Immature natural killer cell (primary cell): ENCODE results near the gene SHISA9. TPM values are rescaled to one million over a fixed set of nuclear protein-coding genes. Genes with fewer than 3 reads are reported as not detected.

Source experiments
- DNase-seq, 3 donors: peaks; one replicate each; pipeline ENCODE4 v3.0.0; 2022; ENCODE audit warnings: mixed read lengths in 1 of 3
- H3K27ac Mint-ChIP-seq, 6 donors: one replicate each; pipeline ENCODE4 v1.8.0; 2020; ENCODE audit warnings: mixed read lengths in 6 of 6, mild to moderate bottlenecking in 5 of 6, inconsistent platforms in 4 of 6, moderate library complexity in 3 of 6
- H3K27me3 Mint-ChIP-seq, 3 donors: one replicate each; pipeline ENCODE4 v1.8.0; 2020 to 2021; ENCODE audit warnings: low read depth in 3 of 3, mild to moderate bottlenecking in 3 of 3, mixed read lengths in 3 of 3, moderate library complexity in 3 of 3, inconsistent platforms in 1 of 3
- H3K36me3 Mint-ChIP-seq, 3 donors: one replicate each; pipeline ENCODE4 v1.8.0; 2020; ENCODE audit warnings: mixed read lengths in 3 of 3, inconsistent platforms in 2 of 3, mild to moderate bottlenecking in 2 of 3
- H3K4me1 Mint-ChIP-seq, 2 donors: one replicate each; pipeline ENCODE4 v1.8.0; 2020; ENCODE audit warnings: inconsistent platforms in 2 of 2, mild to moderate bottlenecking in 2 of 2, mixed read lengths in 2 of 2, moderate library complexity in 1 of 2
- H3K4me3 Mint-ChIP-seq, 5 donors: one replicate each; pipeline ENCODE4 v1.8.0; 2020; ENCODE audit warnings: mild to moderate bottlenecking in 5 of 5, mixed read lengths in 5 of 5, inconsistent platforms in 3 of 5, moderate library complexity in 3 of 5
- H3K9me3 Mint-ChIP-seq, 6 donors: one replicate each; pipeline ENCODE4 v1.8.0; 2020; ENCODE audit warnings: mild to moderate bottlenecking in 6 of 6, mixed read lengths in 6 of 6, inconsistent platforms in 4 of 6, moderate library complexity in 3 of 6
- polyA plus RNA-seq, 3 donors: library from polyadenylated mRNA; unstranded; fragments of 300-500 nt; fragmentation: Illumina TruSeq; gene quantifications; one replicate each; pipeline ENCODE4 v1.2.3, GENCODE V29; 2021

SHISA9 gene
- polyA plus RNA-seq, 3 donors from 2014 or later = not detected

DNA sequence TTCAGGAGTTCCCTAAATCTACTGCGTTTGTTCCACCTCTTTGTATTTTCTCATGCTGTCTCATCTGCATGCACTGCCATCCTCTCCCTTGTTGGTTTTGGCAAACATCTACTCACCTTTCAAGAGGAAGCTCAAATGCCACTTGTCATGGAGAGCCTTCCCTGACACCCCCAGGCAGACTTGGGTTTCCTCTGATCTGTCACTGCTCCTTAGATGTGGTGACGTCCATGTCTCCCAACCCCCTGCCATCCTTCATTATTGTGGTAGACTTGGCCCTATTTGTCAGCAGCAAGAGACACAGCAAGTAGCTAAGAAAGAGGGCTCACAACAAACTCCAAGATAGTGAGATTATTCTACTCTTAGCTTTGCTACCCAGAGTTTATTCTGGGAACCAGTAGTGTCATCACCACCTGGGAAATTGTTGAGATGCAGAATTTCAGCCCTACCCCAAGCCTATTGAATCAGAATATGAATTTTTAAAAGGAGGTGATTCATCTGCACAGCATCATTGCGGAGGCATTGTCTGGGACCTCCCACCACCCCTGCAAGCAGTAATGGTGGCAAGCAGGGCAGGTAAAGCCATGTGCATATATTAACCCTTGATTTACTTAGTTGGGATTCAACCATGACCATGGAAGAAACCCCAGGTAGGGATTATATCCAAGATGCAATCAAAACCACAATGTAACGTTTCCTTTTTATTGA, 248.9 kb downstream of the SHISA9 start:
- H3K27ac Mint-ChIP-seq = no peak overlapping the region
- H3K4me1 Mint-ChIP-seq = no peaks in the 10 kb centered on the region
- DNase-seq = no peak
- peaks cover 0 to 11% (median 2%) of the 10 kb centered on the region in 6 donors for H3K9me3 Mint-ChIP-seq
- no peak overlapping the region for H3K4me3 Mint-ChIP-seq
- peaks cover 0 to 5% (median 5%) of the 10 kb centered on the region in 3 donors for H3K27me3 Mint-ChIP-seq
- H3K36me3 Mint-ChIP-seq = no peaks in the 10 kb centered on the region

- no peaks in the 10 kb centered on the region for H3K4me1 Mint-ChIP-seq
- no peak overlapping the region for H3K4me3 Mint-ChIP-seq
- no peaks in the 10 kb centered on the region for H3K36me3 Mint-ChIP-seq
Measured at GRCh38 chr16:13153696-13154095, 252.3 kb downstream of the SHISA9 start.

GRCh38 chr16:13154799-13155198, 253.4 kb downstream of the SHISA9 start:
- no peak overlapping the region for H3K4me3 Mint-ChIP-seq
- H3K36me3 Mint-ChIP-seq = no peaks in the 10 kb centered on the region
- H3K27ac Mint-ChIP-seq = no peak overlapping the region
- H3K27me3 Mint-ChIP-seq = peaks cover 0 to 5% (median 2%) of the 10 kb centered on the region in 3 donors
- no peak for DNase-seq
- peaks cover 0 to 12% (median 0%) of the 10 kb centered on the region in 6 donors for H3K9me3 Mint-ChIP-seq
- no peaks in the 10 kb centered on the region for H3K4me1 Mint-ChIP-seq

More at GRCh38 chr16:13153696-13154095, 252.3 kb downstream of the SHISA9 start:
- peaks cover 0 to 12% (median 0%) of the 10 kb centered on the region in 6 donors for H3K9me3 Mint-ChIP-seq
- no peak overlapping the region for H3K27ac Mint-ChIP-seq
- no peak for DNase-seq
- peaks cover 0 to 5% (median 2%) of the 10 kb centered on the region in 3 donors for H3K27me3 Mint-ChIP-seq

GRCh38 chr16:13155377-13155776, 254.0 kb downstream of the SHISA9 start:
- H3K4me1 Mint-ChIP-seq = no peaks in the 10 kb centered on the region
- peaks cover 0 to 12% (median 1%) of the 10 kb centered on the region in 6 donors for H3K9me3 Mint-ChIP-seq
- H3K27me3 Mint-ChIP-seq = peaks cover 0 to 5% (median 0%) of the 10 kb centered on the region in 3 donors
- no peaks in the 10 kb centered on the region for H3K36me3 Mint-ChIP-seq
- no peak overlapping the region for H3K27ac Mint-ChIP-seq
- no peak for DNase-seq
- H3K4me3 Mint-ChIP-seq = no peak overlapping the region

DNA sequence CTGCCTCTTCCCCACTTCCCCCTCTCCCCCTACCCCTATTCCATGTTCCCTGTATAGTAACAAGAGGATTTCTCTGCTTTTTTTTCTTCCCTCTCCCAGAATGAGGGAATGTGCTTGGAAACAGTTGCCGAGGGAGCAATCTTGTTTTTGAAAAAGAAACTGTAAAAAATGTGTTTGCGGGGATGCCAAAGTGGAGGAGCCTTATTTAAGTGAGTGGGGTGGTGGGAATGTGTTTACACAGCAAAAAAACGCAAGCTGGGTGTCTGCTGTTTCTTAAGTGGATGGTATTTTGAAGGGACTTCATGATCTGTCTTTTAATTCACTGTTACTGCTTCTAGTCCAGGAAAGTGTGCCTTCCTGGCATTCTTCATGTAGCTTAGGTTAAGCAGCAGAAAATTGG, 254.4 kb downstream of the SHISA9 start:
- no peak overlapping the region for H3K4me3 Mint-ChIP-seq
- no peaks in the 10 kb centered on the region for H3K36me3 Mint-ChIP-seq

GRCh38 chr16:13157082-13157481, 255.7 kb downstream of the SHISA9 start:
- H3K36me3 Mint-ChIP-seq = no peaks in the 10 kb centered on the region
- H3K4me3 Mint-ChIP-seq = no peak overlapping the region
- no peaks in the 10 kb centered on the region for H3K4me1 Mint-ChIP-seq
- DNase-seq = no peak
- peaks cover 0 to 13% (median 1%) of the 10 kb centered on the region in 6 donors for H3K9me3 Mint-ChIP-seq
- H3K27me3 Mint-ChIP-seq = peaks cover 0 to 5% (median 0%) of the 10 kb centered on the region in 3 donors
- H3K27ac Mint-ChIP-seq = no peak overlapping the region

More for the DNA sequence above, 254.4 kb downstream of the SHISA9 start:
- H3K27ac Mint-ChIP-seq = no peak overlapping the region
- no peaks in the 10 kb centered on the region for H3K4me1 Mint-ChIP-seq
- no peak for DNase-seq
- peaks cover 0 to 13% (median 1%) of the 10 kb centered on the region in 6 donors for H3K9me3 Mint-ChIP-seq
- peaks cover 0 to 5% (median 0%) of the 10 kb centered on the region in 3 donors for H3K27me3 Mint-ChIP-seq

DNA sequence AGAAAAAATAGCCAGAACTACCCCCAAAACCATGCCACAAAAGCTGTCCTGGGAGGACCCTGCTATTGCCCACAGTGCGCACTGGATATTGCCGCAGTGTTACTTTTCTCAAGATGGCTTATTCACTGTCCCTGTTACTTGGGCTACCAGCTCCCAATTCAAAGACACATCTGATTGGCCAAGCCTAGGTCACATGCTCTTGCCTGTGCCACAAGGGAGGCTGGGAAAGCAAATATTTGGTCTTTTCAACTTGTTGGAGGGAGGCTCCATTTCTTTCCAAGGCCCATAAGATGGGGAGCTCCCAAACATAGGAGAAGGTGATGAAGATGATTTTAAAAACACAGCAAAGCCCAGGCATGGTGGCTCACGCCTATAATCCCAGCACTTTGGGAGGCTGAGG, 257.0 kb downstream of the SHISA9 start:
- Mint-ChIP-seq H3K4me3 (no peak overlapping the region), H3K27ac (no peak overlapping the region), H3K36me3 (no peaks in the 10 kb centered on the region), H3K27me3 (peaks cover 0 to 5% (median 0%) of the 10 kb centered on the region in 3 donors), H3K4me1 (no peaks in the 10 kb centered on the region), H3K9me3 (peaks cover 0 to 11% (median 1%) of the 10 kb centered on the region in 6 donors)
- DNase-seq = no peak

DNA sequence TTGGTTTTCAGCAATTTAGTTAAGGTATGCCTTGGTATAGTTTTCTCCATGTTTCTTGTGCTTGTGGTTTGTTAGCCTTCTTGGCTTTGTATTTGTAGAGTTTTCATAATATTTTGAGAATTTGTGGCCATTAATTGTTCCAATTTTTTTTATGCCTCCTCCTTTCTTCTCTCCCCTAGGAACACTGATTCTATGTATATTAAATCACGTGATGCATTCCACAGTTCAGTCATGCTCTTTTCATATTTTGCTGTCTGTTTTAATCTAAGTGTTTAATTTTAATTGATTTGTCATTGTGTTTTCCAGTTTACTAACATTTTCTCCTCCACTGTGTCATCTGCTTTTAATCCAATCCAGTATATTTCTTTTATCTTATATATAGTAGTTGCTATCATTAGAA, 263.6 kb downstream of the SHISA9 start:
- Mint-ChIP-seq H3K4me3 (no peak overlapping the region), H3K27me3 (peaks cover 0 to 4% (median 0%) of the 10 kb centered on the region in 3 donors), H3K4me1 (no peaks in the 10 kb centered on the region), H3K9me3 (peaks cover 0 to 17% (median 9%) of the 10 kb centered on the region in 6 donors), H3K36me3 (peaks cover 0 to 6% (median 0%) of the 10 kb centered on the region in 3 donors), H3K27ac (no peak overlapping the region)
- DNase-seq = no peak

- Mint-ChIP-seq H3K4me1 (no peaks in the 10 kb centered on the region), H3K27ac (no peak overlapping the region), H3K36me3 (peaks cover 0 to 6% (median 0%) of the 10 kb centered on the region in 3 donors), H3K4me3 (no peak overlapping the region), H3K9me3 (peaks cover 0 to 17% (median 7%) of the 10 kb centered on the region in 6 donors), H3K27me3 (peaks cover 0 to 4% (median 2%) of the 10 kb centered on the region in 3 donors)
- no peak for DNase-seq
Measured at GRCh38 chr16:13168091-13168572, 266.7 kb downstream of the SHISA9 start.

GRCh38 chr16:13171313-13171712, 269.9 kb downstream of the SHISA9 start:
- Mint-ChIP-seq H3K4me1 (no peaks in the 10 kb centered on the region), H3K27me3 (peaks cover 2% of the 10 kb centered on the region in 3 donors), H3K27ac (no peak overlapping the region), H3K36me3 (peaks cover 0 to 6% (median 0%) of the 10 kb centered on the region in 3 donors), H3K4me3 (no peak overlapping the region), H3K9me3 (peaks cover 0 to 17% (median 7%) of the 10 kb centered on the region in 6 donors)
- DNase-seq = no peak

GRCh38 chr16:13176711-13177110, 275.3 kb downstream of the SHISA9 start:
- Mint-ChIP-seq H3K4me1 (no peaks in the 10 kb centered on the region), H3K27me3 (peaks cover 3 to 7% (median 4%) of the 10 kb centered on the region in 3 donors), H3K36me3 (no peaks in the 10 kb centered on the region), H3K9me3 (peaks cover 0 to 7% (median under 1%) of the 10 kb centered on the region in 6 donors), H3K27ac (no peak overlapping the region), H3K4me3 (no peak overlapping the region)
- DNase-seq = no peak

GRCh38 chr16:13178318-13178717, 276.9 kb downstream of the SHISA9 start:
- Mint-ChIP-seq H3K36me3 (no peaks in the 10 kb centered on the region), H3K27ac (no peak overlapping the region), H3K4me1 (no peaks in the 10 kb centered on the region), H3K27me3 (peaks cover 3 to 5% (median 4%) of the 10 kb centered on the region in 3 donors), H3K9me3 (peaks cover 0 to 7% (median under 1%) of the 10 kb centered on the region in 6 donors), H3K4me3 (no peak overlapping the region)
- DNase-seq = no peak

DNA sequence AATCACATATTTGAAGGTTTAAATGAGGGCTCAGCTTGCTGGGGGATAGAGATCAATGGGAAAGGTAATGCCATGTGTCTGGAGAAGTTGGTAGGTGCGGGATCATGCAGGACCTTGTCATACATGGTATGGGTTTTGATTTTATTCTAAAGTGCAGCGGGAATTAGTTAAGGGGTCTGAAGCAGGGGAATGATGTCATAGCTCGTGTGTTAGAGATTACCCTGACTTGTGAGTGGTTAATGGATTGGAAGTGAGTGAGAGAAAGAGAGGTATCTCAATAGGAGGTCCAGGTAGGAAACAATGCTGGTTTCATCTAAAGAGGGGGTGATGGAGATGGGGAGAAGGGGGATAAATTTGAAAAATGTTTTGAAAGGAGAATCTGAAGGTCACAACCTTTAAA, 280.0 kb downstream of the SHISA9 start:
- Mint-ChIP-seq H3K36me3 (no peaks in the 10 kb centered on the region), H3K4me3 (no peak overlapping the region), H3K27ac (no peak overlapping the region), H3K27me3 (peaks cover 1 to 5% (median 3%) of the 10 kb centered on the region in 3 donors), H3K9me3 (peaks cover 0 to 7% (median 0%) of the 10 kb centered on the region in 6 donors), H3K4me1 (no peaks in the 10 kb centered on the region)
- no peak for DNase-seq

DNA sequence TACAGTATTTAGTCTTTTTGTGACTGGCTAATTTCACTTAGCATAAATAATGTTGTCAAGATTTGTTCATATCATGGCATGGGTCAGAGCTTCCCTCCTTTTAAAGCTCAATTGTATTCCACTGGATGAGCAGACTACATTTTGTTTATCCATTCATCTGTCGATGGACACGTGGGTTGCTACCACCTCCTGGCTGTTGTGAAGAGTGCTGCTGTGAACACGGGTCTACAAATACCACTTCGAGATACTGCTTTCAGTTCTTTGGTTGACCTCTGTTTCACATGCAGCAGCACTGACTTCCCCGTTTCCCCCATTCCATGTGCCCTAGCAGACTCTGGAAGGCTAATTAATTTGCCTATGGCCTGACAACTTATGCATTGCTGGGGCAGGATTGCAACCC, 285.4 kb downstream of the SHISA9 start:
- Mint-ChIP-seq H3K9me3 (peaks cover 0 to 7% (median 0%) of the 10 kb centered on the region in 6 donors), H3K4me3 (no peak overlapping the region), H3K36me3 (no peaks in the 10 kb centered on the region), H3K4me1 (no peaks in the 10 kb centered on the region), H3K27me3 (peaks cover 0 to 1% (median 0%) of the 10 kb centered on the region in 3 donors), H3K27ac (no peak overlapping the region)
- no peak for DNase-seq
